GOT3 (cell line): ENCODE measurements around the gene SAP30BP.

Experiments
- DNase-seq: peaks from one replicate; lab custom pipeline; 2025; ENCODE audit warnings: mixed read lengths; lab: John Stamatoyannopoulos, UW

SAP30BP gene

GRCh38 chr17:75689441-75689873, 22.3 kb downstream of the SAP30BP start:
- no peak for DNase-seq

- no peak for DNase-seq
Observed at GRCh38 chr17:75691371-75691791, 24.2 kb downstream of the SAP30BP start.

- no peak for DNase-seq
Observed at GRCh38 chr17:75691801-75692626, 24.9 kb downstream of the SAP30BP start.

DNA sequence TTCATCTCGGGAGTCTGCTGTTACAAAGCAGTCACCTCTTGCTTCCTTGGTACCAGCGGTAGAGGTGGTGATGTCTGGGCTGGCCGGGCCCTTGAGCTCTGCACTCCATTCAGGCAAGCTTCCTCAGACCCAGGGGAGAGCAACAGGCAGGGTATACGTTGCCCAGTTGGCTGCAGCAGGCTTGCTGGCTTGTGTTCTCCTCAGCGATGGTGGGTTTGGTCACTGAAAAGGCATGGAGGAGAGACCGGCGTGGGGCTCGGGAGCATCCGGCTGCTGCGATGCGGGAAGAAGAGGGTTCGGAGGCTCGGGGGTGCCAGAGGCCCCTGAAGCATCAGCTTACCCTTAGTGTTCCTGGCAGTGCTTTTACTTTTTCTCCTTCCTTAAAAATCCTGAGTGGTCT, 25.8 kb downstream of the SAP30BP start:
- no peak for DNase-seq

GRCh38 chr17:75693500-75694481, 26.7 kb downstream of the SAP30BP start:
- DNase-seq, result no peak

DNA sequence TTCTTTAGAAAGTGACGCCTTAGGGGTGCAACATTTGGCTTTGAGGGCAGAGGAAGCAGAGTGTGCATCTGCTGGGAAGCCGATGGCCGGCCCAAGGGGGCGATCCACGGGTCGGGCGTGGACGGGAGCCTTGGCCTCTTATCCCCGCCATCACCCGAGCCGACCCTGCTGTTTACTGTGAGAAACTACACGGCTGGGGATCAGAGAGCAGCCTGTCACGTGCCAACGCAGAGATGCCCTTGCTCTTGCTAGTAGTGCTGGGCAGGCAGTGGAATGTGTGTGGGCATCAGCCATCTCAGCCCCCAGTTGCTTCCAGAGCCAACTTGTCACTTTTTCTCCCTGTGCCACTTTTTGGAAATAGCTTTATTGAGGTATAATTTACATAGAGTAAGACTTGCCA, 27.4 kb downstream of the SAP30BP start:
- DNase-seq, result no peak

GRCh38 chr17:75695141-75695829, 28.1 kb downstream of the SAP30BP start:
- DNase-seq, result no peak

- no peak for DNase-seq
Observed at GRCh38 chr17:75695830-75696271, 28.7 kb downstream of the SAP30BP start.

DNA sequence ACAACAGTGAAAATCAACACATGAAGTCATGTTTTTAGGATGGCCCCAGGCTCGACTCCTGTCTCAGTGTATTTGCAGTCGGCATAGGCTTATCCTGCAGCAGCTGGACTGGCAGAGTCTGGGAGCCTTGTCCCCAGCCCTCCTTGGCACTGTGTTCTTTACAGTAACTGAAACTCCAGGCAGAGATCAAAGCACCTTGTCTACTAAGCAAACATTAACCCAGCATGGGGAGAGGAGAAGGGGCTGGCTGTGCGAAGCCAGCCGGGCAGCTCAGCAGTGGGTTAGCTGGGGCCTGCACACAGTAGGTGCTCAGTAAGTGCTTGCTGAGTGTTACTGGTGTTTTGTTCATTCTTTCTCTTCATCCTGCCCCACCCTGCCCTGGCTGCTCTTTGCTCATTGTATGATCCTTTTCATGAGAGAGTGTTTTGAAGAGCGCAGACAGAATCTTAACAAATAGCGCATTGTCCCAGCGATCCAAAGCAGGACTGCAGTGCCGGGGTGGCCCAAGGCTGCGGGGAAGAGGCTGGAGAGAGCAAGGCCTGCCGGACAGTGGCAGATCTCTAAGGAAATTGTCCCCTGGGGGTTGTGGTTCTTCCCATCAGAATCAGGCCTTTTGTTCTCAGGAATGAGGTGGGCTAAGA, 30.6 kb downstream of the SAP30BP start:
- no peak for DNase-seq

DNA sequence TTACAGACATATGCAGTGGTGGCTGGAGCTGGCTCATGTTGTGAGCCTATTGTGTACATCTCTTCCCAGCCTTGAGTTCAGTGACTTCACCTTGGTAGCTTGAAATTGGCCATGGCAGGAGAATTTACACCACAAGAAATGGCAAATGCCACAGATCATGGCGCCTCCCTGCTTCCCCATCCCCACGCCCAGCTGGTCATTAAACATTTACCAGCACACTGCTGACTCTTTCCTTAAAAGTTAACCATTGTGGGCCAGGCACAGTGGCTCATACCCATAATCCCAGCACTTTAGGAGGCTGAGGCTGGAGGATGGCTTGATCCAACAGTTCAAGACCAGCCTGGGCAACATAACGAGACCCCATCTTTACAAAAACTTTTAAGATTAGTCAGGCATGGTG, 31.5 kb downstream of the SAP30BP start:
- no peak for DNase-seq

DNA sequence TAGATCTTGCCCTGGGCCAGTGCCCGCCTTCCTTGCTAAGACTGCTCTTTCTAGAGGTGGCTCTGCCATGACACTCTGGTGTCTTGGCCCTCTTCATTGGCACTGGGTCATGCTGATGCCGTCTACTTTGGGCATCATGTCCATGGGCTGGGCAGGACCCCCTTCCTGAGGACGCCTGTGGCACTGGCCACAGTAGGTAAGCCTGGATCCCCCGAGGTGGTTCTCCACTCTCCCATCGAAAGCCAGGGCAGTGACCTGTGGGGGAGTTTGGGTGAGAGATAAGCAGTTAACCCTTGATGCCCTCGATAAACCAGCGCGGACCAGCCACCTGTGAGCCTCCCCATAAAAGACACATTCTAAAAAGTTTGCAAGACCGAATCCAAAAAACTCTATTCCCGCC, 34.1 kb downstream of the SAP30BP start:
- DNase-seq, result no peak

GRCh38 chr17:75703191-75703590, 36.1 kb downstream of the SAP30BP start:
- no peak for DNase-seq

- DNase-seq, result no peak
Observed at GRCh38 chr17:75703591-75703990, 36.5 kb downstream of the SAP30BP start.

DNA sequence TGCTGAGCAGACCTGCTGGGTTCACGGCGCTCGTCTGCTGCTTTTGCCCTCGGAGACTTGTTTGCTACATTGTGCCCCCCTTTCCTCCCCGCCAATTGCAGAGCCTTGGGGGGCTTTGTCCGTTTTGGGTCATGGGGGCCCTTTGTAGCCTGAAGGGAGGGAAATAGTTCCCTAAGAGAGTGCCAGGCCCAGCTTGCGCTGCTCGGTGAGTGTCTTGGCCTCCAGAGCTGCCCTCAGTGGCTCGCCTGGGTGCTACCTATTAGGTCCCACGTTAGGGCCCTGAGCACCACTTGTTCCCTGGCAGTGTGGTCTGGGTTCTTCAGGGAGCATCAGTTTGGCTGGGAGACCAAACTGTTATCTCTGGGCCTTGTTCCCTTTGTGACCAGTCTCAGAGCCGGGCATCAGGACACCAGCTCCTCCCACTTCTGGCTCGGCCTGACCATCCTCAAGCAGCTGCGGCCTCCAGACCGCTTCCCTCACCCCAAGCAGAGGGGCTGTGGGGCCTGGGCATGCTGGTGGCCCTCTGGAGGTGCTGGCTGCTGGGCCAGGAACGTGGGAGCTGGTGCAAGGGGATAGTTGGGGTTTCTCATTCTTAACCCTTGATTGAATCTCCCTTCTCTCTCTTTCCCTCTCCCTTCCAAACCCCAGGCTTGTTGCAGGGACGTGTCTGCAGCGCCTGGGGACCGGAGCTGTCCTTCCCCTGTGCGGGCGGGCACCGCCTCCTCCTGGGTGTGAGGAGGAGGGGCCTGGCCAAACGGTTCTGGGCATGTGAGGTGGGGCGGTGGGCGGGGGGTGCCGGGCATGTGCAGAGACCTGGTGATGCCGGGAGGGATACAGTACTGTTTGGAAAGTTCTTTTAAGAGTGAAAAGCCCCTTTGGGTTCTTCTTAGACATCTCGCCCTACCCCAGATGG, 38.1 kb downstream of the SAP30BP start:
- DNase-seq, result no peak

- DNase-seq, result no peak
Observed at GRCh38 chr17:75706042-75706728, 39.0 kb downstream of the SAP30BP start.

GRCh38 chr17:75707079-75707571, 40.0 kb downstream of the SAP30BP start:
- no peak for DNase-seq

DNA sequence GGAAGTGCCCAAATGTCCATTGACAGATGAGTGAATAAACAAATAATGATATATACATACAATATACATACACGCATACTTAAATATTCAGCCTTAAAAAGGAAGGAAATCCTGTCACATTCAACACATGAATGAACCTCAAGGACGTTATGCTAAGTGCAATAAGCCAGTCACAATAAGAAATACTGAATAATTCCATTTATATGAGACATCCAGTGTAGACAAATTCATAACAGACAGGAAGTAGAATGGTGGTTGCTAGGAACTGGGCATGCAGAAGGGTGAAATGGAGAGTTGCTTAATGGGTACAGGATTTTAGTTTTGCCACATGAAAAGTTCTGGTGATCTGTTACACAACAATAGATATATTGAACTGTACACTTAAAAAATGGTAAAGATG, 45.3 kb downstream of the SAP30BP start:
- no peak for DNase-seq

GRCh38 chr17:75719732-75720131, 52.6 kb downstream of the SAP30BP start:
- no peak for DNase-seq

- DNase-seq, result no peak
Observed at GRCh38 chr17:75720656-75721462, 53.7 kb downstream of the SAP30BP start, which contains the start of gene ITGB4. ITGB4 (plus strand) TSS chr17:75721459; CDS start chr17:75724704, 3,245 bp downstream.
